ENCODE results near the gene HHLA2. TPM values are rescaled to one million over a fixed set of nuclear protein-coding genes. Genes with fewer than 3 reads are reported as not detected.

Gene HHLA2
- polyA plus RNA-seq, 3 donors, result 0.08 to 0.25 TPM; not detected in 1

DNA sequence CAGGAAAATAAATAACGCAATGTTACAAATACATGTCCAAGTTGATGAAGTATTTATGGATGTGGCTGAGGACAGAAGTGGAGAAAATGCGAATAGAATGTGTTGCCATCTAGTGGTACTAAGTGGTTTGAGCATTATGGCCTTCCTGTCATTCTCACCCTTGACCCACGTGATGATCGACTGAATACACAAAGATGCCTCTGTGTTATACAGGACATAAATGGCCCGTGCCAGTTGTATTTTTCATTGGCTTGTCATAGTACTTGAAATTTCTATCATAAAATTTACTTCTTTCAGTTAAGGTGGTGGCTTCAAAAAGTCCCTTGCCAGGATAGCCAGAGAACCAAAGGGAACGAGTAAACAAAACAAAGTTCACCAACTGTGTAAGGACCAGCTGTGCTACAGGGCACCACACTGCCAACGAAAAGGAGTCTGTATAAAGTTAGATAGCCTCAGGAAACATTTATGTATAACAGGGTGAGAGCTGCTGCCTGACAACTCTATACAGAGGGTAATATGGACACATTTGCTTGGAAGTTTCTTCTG is 110.4 kb downstream of the HHLA2 start:
- WGBS, 3 donors, result 18 to 69% (median 30%) methylated on average over 7 of the region's 7 CpGs
- no peak overlapping the region for H3K27ac ChIP-seq (ENCODE audit: low read depth, low read length)

GRCh38 chr3:108407886-108408285 is 111.5 kb downstream of the HHLA2 start:
- no peak overlapping the region for H3K27ac ChIP-seq (ENCODE audit: low read depth, low read length)
- WGBS, 3 donors, result 38 to 79% (median 44%) methylated on average over 3 of the region's 3 CpGs

DNA sequence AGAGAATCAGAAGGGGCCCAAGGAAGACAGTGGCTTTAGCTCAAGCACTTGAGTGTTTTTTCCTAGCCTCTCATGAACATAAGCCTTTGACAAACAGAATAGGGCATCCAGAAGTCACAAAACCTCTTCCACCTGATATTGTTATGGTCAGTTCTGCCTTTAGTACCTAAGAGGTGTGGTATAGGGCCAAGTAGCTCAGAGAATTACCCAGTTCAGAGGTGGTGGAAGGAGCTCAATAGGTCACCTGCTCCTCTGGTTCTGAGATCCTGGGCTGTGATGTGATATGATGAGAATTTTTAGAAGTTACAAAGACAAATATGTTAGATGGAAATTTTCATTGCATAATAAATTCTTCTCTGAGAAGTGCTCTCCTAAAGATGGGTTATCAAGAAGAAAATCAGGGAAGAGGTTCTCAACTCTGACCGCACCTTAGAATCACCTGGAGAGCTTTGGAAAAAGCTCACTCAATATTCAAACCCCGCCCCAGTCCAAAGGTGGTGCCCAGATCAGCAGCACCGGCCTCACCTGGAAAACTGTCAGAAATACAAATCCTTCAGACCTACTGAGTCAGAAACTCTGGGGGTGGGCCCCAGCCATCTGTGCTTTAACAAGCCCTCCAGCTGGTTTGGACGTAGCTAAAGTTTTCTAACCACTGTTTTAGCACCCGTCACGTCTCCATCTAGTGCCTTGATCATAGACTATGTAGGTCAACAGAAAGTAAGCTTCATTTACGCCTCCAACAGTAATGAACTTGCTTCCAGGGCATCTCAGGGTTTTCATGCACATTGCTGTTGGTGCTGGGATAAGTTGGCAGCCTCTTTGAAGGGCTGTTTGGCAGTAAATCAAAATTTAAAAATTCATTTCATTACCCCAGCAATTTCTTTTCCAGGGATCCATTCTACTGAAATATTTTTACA is 112.8 kb downstream of the HHLA2 start:
- no peak overlapping the region for H3K27ac ChIP-seq (ENCODE audit: low read depth, low read length)
- WGBS, 3 donors, result 85 to 93% (median 89%) methylated on average over 7 of the region's 7 CpGs

DNA sequence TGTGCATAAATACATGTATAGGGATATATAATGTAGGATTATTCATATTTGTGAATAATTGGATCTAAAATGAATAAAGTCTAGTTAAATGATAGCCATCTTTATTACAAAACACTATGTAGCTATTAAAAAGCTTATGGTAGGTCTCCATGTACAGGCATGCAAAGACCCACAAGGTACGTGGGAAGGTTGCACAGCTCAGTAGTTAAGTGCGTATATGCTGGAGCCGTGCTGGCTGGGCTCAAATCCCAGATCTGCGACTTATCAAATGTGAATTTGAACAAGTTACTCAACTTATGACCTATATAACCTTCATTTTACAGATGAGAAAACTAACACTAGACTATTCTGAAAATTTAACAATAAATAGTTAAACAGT is 113.4 kb downstream of the HHLA2 start:
- no peak overlapping the region for H3K27ac ChIP-seq (ENCODE audit: low read depth, low read length)
- 91 to 95% (median 94%) methylated on average over 4 of the region's 4 CpGs for WGBS, 3 donors

- H3K27ac ChIP-seq (ENCODE audit: low read depth, low read length), result no peak overlapping the region
- WGBS, 3 donors, result 74 to 94% (median 80%) methylated on average over 11 of the region's 11 CpGs
These were observed 114.2 kb downstream of the HHLA2 start for GRCh38 chr3:108410531-108410984.

- WGBS, 3 donors, result 70 to 96% (median 93%) methylated on average over 6 of the region's 6 CpGs
These were observed 115.9 kb downstream of the HHLA2 start for GRCh38 chr3:108412121-108412750.

GRCh38 chr3:108414007-108414406 is 117.7 kb downstream of the HHLA2 start:
- no peak overlapping the region for H3K27ac ChIP-seq (ENCODE audit: low read depth, low read length)
- WGBS, 3 donors, result 82 to 92% (median 89%) methylated on average over 5 of the region's 5 CpGs

More at GRCh38 chr3:108412121-108412750, 115.9 kb downstream of the HHLA2 start:
- no peak overlapping the region for H3K27ac ChIP-seq (ENCODE audit: low read depth, low read length)

- 46 to 75% (median 54%) methylated on average over 3 of the region's 3 CpGs for WGBS, 3 donors
- no peak overlapping the region for H3K27ac ChIP-seq (ENCODE audit: low read depth, low read length)
These were observed 119.3 kb downstream of the HHLA2 start for GRCh38 chr3:108415661-108416060.

- 91 to 96% (median 93%) methylated on average over 4 of the region's 4 CpGs for WGBS, 3 donors
- H3K27ac ChIP-seq (ENCODE audit: low read depth, low read length), result no peak overlapping the region
These were observed 119.9 kb downstream of the HHLA2 start for GRCh38 chr3:108416111-108416869.

- 96 to 98% (median 98%) methylated on average over 2 of the region's 2 CpGs for WGBS, 3 donors
- H3K27ac ChIP-seq (ENCODE audit: low read depth, low read length), result no peak overlapping the region
These were observed 124.6 kb downstream of the HHLA2 start for GRCh38 chr3:108420926-108421325.

Other genes with a start within 250 kb of the HHLA2 start
- 10 to 100 TPM; 18.0 to 27.0 (median 21.1) TPM for gene CD47, start 205.5 kb upstream of the HHLA2 start, polyA plus RNA-seq
- gene IFT57, start 74.1 kb upstream of the HHLA2 start, polyA plus RNA-seq, result 10 to 100 TPM; 18.1 to 38.6 (median 22.1) TPM
- under 1 TPM in 2 of 3 donors, not detected in 1; 0.08 to 0.22 TPM for gene MYH15, start 214.0 kb downstream of the HHLA2 start, polyA plus RNA-seq